Measurements from ENCODE around the gene PTPRD.

Gene PTPRD

GRCh38 chr9:8484597-8485191 lies 2128.1 kb downstream of the PTPRD start:
- Histone ChIP-seq H3K79me2 (ENCODE audit: insufficient read depth, low read length) (no peaks in the 10 kb centered on the region), H3K9ac (ENCODE audit: low read depth, low read length, poor library complexity, severe bottlenecking) (no peak overlapping the region), H3K4me3 (ENCODE audit: low read length, poor library complexity, severe bottlenecking) (no peak overlapping the region), H3K4me2 (ENCODE audit: low read depth, low read length, poor library complexity, severe bottlenecking) (no peak overlapping the region), H3K4me1 (ENCODE audit: insufficient read depth, low read length, poor library complexity, severe bottlenecking) (no peaks in the 10 kb centered on the region), H3K36me3 (ENCODE audit: insufficient read depth, low read length) (peaks cover 60% of the 10 kb centered on the region), H3K27me3 (ENCODE audit: insufficient read depth, low read length, poor library complexity, severe bottlenecking) (no peaks in the 10 kb centered on the region), H4K20me1 (ENCODE audit: insufficient read depth, low read length, poor library complexity, severe bottlenecking) (no peaks in the 10 kb centered on the region), H3K9me3 (ENCODE audit: insufficient read depth, low read depth, low read length) (no peaks in the 10 kb centered on the region), H3F3A (ENCODE audit: low read depth) (no peaks in the 10 kb centered on the region), H3K9me2 (replicated peaks; ENCODE audit: low read depth, low read length) (no peaks in the 10 kb centered on the region), H2AFZ (ENCODE audit: low read length) (no peak overlapping the region)
- TF ChIP-seq CTCF (conservative IDR thresholded peaks at IDR 0.05; ENCODE audit: low read length) (no peak), EZH2phosphoT487 (IDR thresholded peaks at IDR 0.05; ENCODE audit: borderline replicate concordance) (no peak)

- no peaks in the 10 kb centered on the region for H3K27me3 ChIP-seq (ENCODE audit: insufficient read depth, low read length, poor library complexity, severe bottlenecking)
- TF ChIP-seq EZH2phosphoT487 (IDR thresholded peaks at IDR 0.05; ENCODE audit: borderline replicate concordance): no peak
- no peak overlapping the region for H3K4me3 ChIP-seq (ENCODE audit: low read length, poor library complexity, severe bottlenecking)
- H3K9ac ChIP-seq (ENCODE audit: low read depth, low read length, poor library complexity, severe bottlenecking): no peak overlapping the region
- H4K20me1 ChIP-seq (ENCODE audit: insufficient read depth, low read length, poor library complexity, severe bottlenecking): no peaks in the 10 kb centered on the region
- no peaks in the 10 kb centered on the region for H3K9me2 ChIP-seq (replicated peaks; ENCODE audit: low read depth, low read length)
- H3K4me1 ChIP-seq (ENCODE audit: insufficient read depth, low read length, poor library complexity, severe bottlenecking): no peaks in the 10 kb centered on the region
- no peaks in the 10 kb centered on the region for H3K79me2 ChIP-seq (ENCODE audit: insufficient read depth, low read length)
- no peaks in the 10 kb centered on the region for H3K9me3 ChIP-seq (ENCODE audit: insufficient read depth, low read depth, low read length)
- peaks cover 57% of the 10 kb centered on the region; the same call in 1 of the 2 replicates for H3K36me3 ChIP-seq (ENCODE audit: insufficient read depth, low read length)
- H3F3A ChIP-seq (ENCODE audit: low read depth): no peaks in the 10 kb centered on the region
- H3K4me2 ChIP-seq (ENCODE audit: low read depth, low read length, poor library complexity, severe bottlenecking): no peak overlapping the region
- H2AFZ ChIP-seq (ENCODE audit: low read length): no peak overlapping the region
Measured at GRCh38 chr9:8477450-8477849, 2135.4 kb downstream of the PTPRD start.

- H3F3A ChIP-seq (ENCODE audit: low read depth): no peaks in the 10 kb centered on the region
- no peaks in the 10 kb centered on the region for H3K9me2 ChIP-seq (replicated peaks; ENCODE audit: low read depth, low read length)
- H3K27me3 ChIP-seq (ENCODE audit: insufficient read depth, low read length, poor library complexity, severe bottlenecking): no peaks in the 10 kb centered on the region
- peaks cover 62% of the 10 kb centered on the region; the same call in 1 of the 2 replicates for H3K36me3 ChIP-seq (ENCODE audit: insufficient read depth, low read length)
- H3K79me2 ChIP-seq (ENCODE audit: insufficient read depth, low read length): no peaks in the 10 kb centered on the region
- H3K9ac ChIP-seq (ENCODE audit: low read depth, low read length, poor library complexity, severe bottlenecking): no peak overlapping the region
- no peaks in the 10 kb centered on the region for H3K9me3 ChIP-seq (ENCODE audit: insufficient read depth, low read depth, low read length)
- H4K20me1 ChIP-seq (ENCODE audit: insufficient read depth, low read length, poor library complexity, severe bottlenecking): no peaks in the 10 kb centered on the region
- H3K4me3 ChIP-seq (ENCODE audit: low read length, poor library complexity, severe bottlenecking): no peak overlapping the region
- H3K4me1 ChIP-seq (ENCODE audit: insufficient read depth, low read length, poor library complexity, severe bottlenecking): no peaks in the 10 kb centered on the region
- H3K4me2 ChIP-seq (ENCODE audit: low read depth, low read length, poor library complexity, severe bottlenecking): no peak overlapping the region
- no peak overlapping the region for H2AFZ ChIP-seq (ENCODE audit: low read length)
- TF ChIP-seq CTCF (conservative IDR thresholded peaks at IDR 0.05; ENCODE audit: low read length) (no peak), EZH2phosphoT487 (IDR thresholded peaks at IDR 0.05; ENCODE audit: borderline replicate concordance) (no peak)
Measured at GRCh38 chr9:8474937-8475336, 2137.9 kb downstream of the PTPRD start.

Measured in Loucy (cell line).